ENCODE measurements around the gene ALLC.

- TF ChIP-seq POLR2A (IDR thresholded peaks at IDR 0.05) (no peak), CTCF (IDR thresholded peaks at IDR 0.05 in 8 of 11, conservative IDR thresholded peaks at IDR 0.05 in 3 of 11) (no peak)
Observed at GRCh38 chr2:3729786-3730185, 71.8 kb downstream of the ALLC start.
